ENCODE measurements around the gene LRRC75A.

The LRRC75A gene

GRCh38 chr17:16479264-16479663, 12.7 kb downstream of the LRRC75A start:
- H3K9ac ChIP-seq (ENCODE audit: low read length), result no peak overlapping the region
- no peaks in the 10 kb centered on the region for H3K27me3 ChIP-seq (ENCODE audit: control insufficient read depth, insufficient read depth, low read length)
- no peak overlapping the region for H3K4me3 ChIP-seq (ENCODE audit: low read length)
- no peak overlapping the region for H3K27ac ChIP-seq (ENCODE audit: low read length)
- peaks cover 4% of the 10 kb centered on the region for H3K4me1 ChIP-seq (ENCODE audit: control insufficient read depth, low read depth, low read length)
- peaks cover 3% of the 10 kb centered on the region for H3K36me3 ChIP-seq (ENCODE audit: control insufficient read depth, low read depth, low read length)
- no peaks in the 10 kb centered on the region for H3K9me3 ChIP-seq (ENCODE audit: control insufficient read depth, low read depth, low read length)

GRCh38 chr17:16478649-16479048, 13.3 kb downstream of the LRRC75A start:
- Histone ChIP-seq H3K27ac (ENCODE audit: low read length) (no peak overlapping the region), H3K9ac (ENCODE audit: low read length) (no peak overlapping the region), H3K27me3 (ENCODE audit: control insufficient read depth, insufficient read depth, low read length) (no peaks in the 10 kb centered on the region), H3K9me3 (ENCODE audit: control insufficient read depth, low read depth, low read length) (no peaks in the 10 kb centered on the region), H3K4me3 (ENCODE audit: low read length) (no peak overlapping the region), H3K4me1 (ENCODE audit: control insufficient read depth, low read depth, low read length) (peaks cover 3% of the 10 kb centered on the region), H3K36me3 (ENCODE audit: control insufficient read depth, low read depth, low read length) (peaks cover 3% of the 10 kb centered on the region)

GRCh38 chr17:16477666-16478065, 14.3 kb downstream of the LRRC75A start:
- Histone ChIP-seq H3K4me3 (ENCODE audit: low read length) (no peak overlapping the region), H3K27ac (ENCODE audit: low read length) (no peak overlapping the region), H3K4me1 (ENCODE audit: control insufficient read depth, low read depth, low read length) (peaks cover 6% of the 10 kb centered on the region), H3K27me3 (ENCODE audit: control insufficient read depth, insufficient read depth, low read length) (no peaks in the 10 kb centered on the region), H3K9ac (ENCODE audit: low read length) (no peak overlapping the region), H3K36me3 (ENCODE audit: control insufficient read depth, low read depth, low read length) (peaks cover 3% of the 10 kb centered on the region), H3K9me3 (ENCODE audit: control insufficient read depth, low read depth, low read length) (no peaks in the 10 kb centered on the region)

- H3K36me3 ChIP-seq (ENCODE audit: control insufficient read depth, low read depth, low read length), result peaks cover 3% of the 10 kb centered on the region
- no peaks in the 10 kb centered on the region for H3K9me3 ChIP-seq (ENCODE audit: control insufficient read depth, low read depth, low read length)
- H3K4me3 ChIP-seq (ENCODE audit: low read length), result no peak overlapping the region
- H3K9ac ChIP-seq (ENCODE audit: low read length), result no peak overlapping the region
- no peaks in the 10 kb centered on the region for H3K27me3 ChIP-seq (ENCODE audit: control insufficient read depth, insufficient read depth, low read length)
- H3K4me1 ChIP-seq (ENCODE audit: control insufficient read depth, low read depth, low read length), result peaks cover 6% of the 10 kb centered on the region
- no peak overlapping the region for H3K27ac ChIP-seq (ENCODE audit: low read length)
These were observed 14.7 kb downstream of the LRRC75A start for GRCh38 chr17:16477255-16477654.

- H3K9me3 ChIP-seq (ENCODE audit: control insufficient read depth, low read depth, low read length), result no peaks in the 10 kb centered on the region
- H3K36me3 ChIP-seq (ENCODE audit: control insufficient read depth, low read depth, low read length), result peaks cover 3% of the 10 kb centered on the region
- peaks cover 6% of the 10 kb centered on the region for H3K4me1 ChIP-seq (ENCODE audit: control insufficient read depth, low read depth, low read length)
- H3K27ac ChIP-seq (ENCODE audit: low read length), result no peak overlapping the region
- no peak overlapping the region for H3K9ac ChIP-seq (ENCODE audit: low read length)
- no peaks in the 10 kb centered on the region for H3K27me3 ChIP-seq (ENCODE audit: control insufficient read depth, insufficient read depth, low read length)
- H3K4me3 ChIP-seq (ENCODE audit: low read length), result no peak overlapping the region
These were observed 16.8 kb downstream of the LRRC75A start for GRCh38 chr17:16475179-16475704.

GRCh38 chr17:16474012-16474725, 17.8 kb downstream of the LRRC75A start:
- Histone ChIP-seq H3K27me3 (ENCODE audit: control insufficient read depth, insufficient read depth, low read length) (no peaks in the 10 kb centered on the region), H3K27ac (ENCODE audit: low read length) (no peak overlapping the region), H3K4me1 (ENCODE audit: control insufficient read depth, low read depth, low read length) (peaks cover 6% of the 10 kb centered on the region), H3K9me3 (ENCODE audit: control insufficient read depth, low read depth, low read length) (no peaks in the 10 kb centered on the region), H3K36me3 (ENCODE audit: control insufficient read depth, low read depth, low read length) (peaks cover 3% of the 10 kb centered on the region), H3K4me3 (ENCODE audit: low read length) (no peak overlapping the region), H3K9ac (ENCODE audit: low read length) (no peak overlapping the region)

GRCh38 chr17:16473044-16474011, 18.7 kb downstream of the LRRC75A start:
- Histone ChIP-seq H3K9me3 (ENCODE audit: control insufficient read depth, low read depth, low read length) (no peaks in the 10 kb centered on the region), H3K4me1 (ENCODE audit: control insufficient read depth, low read depth, low read length) (peaks cover 6% of the 10 kb centered on the region), H3K36me3 (ENCODE audit: control insufficient read depth, low read depth, low read length) (no peaks in the 10 kb centered on the region), H3K27me3 (ENCODE audit: control insufficient read depth, insufficient read depth, low read length) (no peaks in the 10 kb centered on the region), H3K9ac (ENCODE audit: low read length) (no peak overlapping the region), H3K4me3 (ENCODE audit: low read length) (no peak overlapping the region), H3K27ac (ENCODE audit: low read length) (no peak overlapping the region)

- H3K36me3 ChIP-seq (ENCODE audit: control insufficient read depth, low read depth, low read length), result no peaks in the 10 kb centered on the region
- no peaks in the 10 kb centered on the region for H3K9me3 ChIP-seq (ENCODE audit: control insufficient read depth, low read depth, low read length)
- H3K9ac ChIP-seq (ENCODE audit: low read length), result no peak overlapping the region
- H3K4me1 ChIP-seq (ENCODE audit: control insufficient read depth, low read depth, low read length), result peaks cover 5% of the 10 kb centered on the region
- no peaks in the 10 kb centered on the region for H3K27me3 ChIP-seq (ENCODE audit: control insufficient read depth, insufficient read depth, low read length)
- H3K4me3 ChIP-seq (ENCODE audit: low read length), result no peak overlapping the region
- H3K27ac ChIP-seq (ENCODE audit: low read length), result no peak overlapping the region
These were observed 19.5 kb downstream of the LRRC75A start for GRCh38 chr17:16472539-16472938.

GRCh38 chr17:16471295-16471694, 20.7 kb downstream of the LRRC75A start:
- no peak overlapping the region for H3K9ac ChIP-seq (ENCODE audit: low read length)
- no peaks in the 10 kb centered on the region for H3K9me3 ChIP-seq (ENCODE audit: control insufficient read depth, low read depth, low read length)
- H3K36me3 ChIP-seq (ENCODE audit: control insufficient read depth, low read depth, low read length), result no peaks in the 10 kb centered on the region
- H3K27ac ChIP-seq (ENCODE audit: low read length), result no peak overlapping the region
- peaks cover 3% of the 10 kb centered on the region for H3K4me1 ChIP-seq (ENCODE audit: control insufficient read depth, low read depth, low read length)
- no peaks in the 10 kb centered on the region for H3K27me3 ChIP-seq (ENCODE audit: control insufficient read depth, insufficient read depth, low read length)
- no peak overlapping the region for H3K4me3 ChIP-seq (ENCODE audit: low read length)

- H3K27me3 ChIP-seq (ENCODE audit: control insufficient read depth, insufficient read depth, low read length), result no peaks in the 10 kb centered on the region
- H3K9me3 ChIP-seq (ENCODE audit: control insufficient read depth, low read depth, low read length), result no peaks in the 10 kb centered on the region
- H3K4me1 ChIP-seq (ENCODE audit: control insufficient read depth, low read depth, low read length), result peaks cover 3% of the 10 kb centered on the region
- no peaks in the 10 kb centered on the region for H3K36me3 ChIP-seq (ENCODE audit: control insufficient read depth, low read depth, low read length)
- H3K4me3 ChIP-seq (ENCODE audit: low read length), result no peak overlapping the region
- no peak overlapping the region for H3K9ac ChIP-seq (ENCODE audit: low read length)
- H3K27ac ChIP-seq (ENCODE audit: low read length), result no peak overlapping the region
These were observed 21.7 kb downstream of the LRRC75A start for GRCh38 chr17:16470265-16470664.

GRCh38 chr17:16468428-16468992, 23.5 kb downstream of the LRRC75A start:
- H3K9me3 ChIP-seq (ENCODE audit: control insufficient read depth, low read depth, low read length), result no peaks in the 10 kb centered on the region
- no peaks in the 10 kb centered on the region for H3K36me3 ChIP-seq (ENCODE audit: control insufficient read depth, low read depth, low read length)
- no peak overlapping the region for H3K4me3 ChIP-seq (ENCODE audit: low read length)
- H3K27ac ChIP-seq (ENCODE audit: low read length), result no peak overlapping the region
- peaks cover 3% of the 10 kb centered on the region for H3K4me1 ChIP-seq (ENCODE audit: control insufficient read depth, low read depth, low read length)
- no peaks in the 10 kb centered on the region for H3K27me3 ChIP-seq (ENCODE audit: control insufficient read depth, insufficient read depth, low read length)
- no peak overlapping the region for H3K9ac ChIP-seq (ENCODE audit: low read length)
